Activated CD4-positive, alpha-beta T cell treated with anti-CD3 and anti-CD28 coated beads for 36 hours (primary cell): ENCODE results near the gene AMFR. TPM values are rescaled to one million over a fixed set of nuclear protein-coding genes. Genes with fewer than 3 reads are reported as not detected.

ENCODE experiments used
- ATAC-seq: fragments of 200-7000 bp; cut with Tn5 transposase; one replicate; pipeline ENCODE4 v1.10.0; 2021; ENCODE audit warnings: mild to moderate bottlenecking, moderate library complexity
- CTCF ChIA-PET: fragments of 350-600 bp; sonication (Branson Sonifier 250); formaldehyde crosslinking; loops from one replicate; lab custom pipeline; 2021; ENCODE audit warnings: antibody characterized with exemption; lab: Charles Lee
- POLR2A ChIA-PET: fragments of 350-600 bp; sonication (Branson Sonifier 250); formaldehyde crosslinking; loops from one replicate; lab custom pipeline; 2021; ENCODE audit warnings: antibody characterized with exemption, inconsistent platforms; lab: Charles Lee
- DNase-seq: peaks from one replicate; pipeline ENCODE4 v3.0.0-alpha.2; 2020
- H3K27ac Mint-ChIP-seq: one replicate; pipeline ENCODE4 v1.8.0; 2021; ENCODE audit warnings: mixed read lengths
- H3K27me3 Mint-ChIP-seq: one replicate; pipeline ENCODE4 v1.8.0; 2021; ENCODE audit warnings: mixed read lengths
- H3K36me3 Mint-ChIP-seq: one replicate; pipeline ENCODE4 v1.8.0; 2021; ENCODE audit warnings: low read depth, mixed read lengths
- H3K4me1 Mint-ChIP-seq: one replicate; pipeline ENCODE4 v1.8.0; 2021; ENCODE audit warnings: mixed read lengths
- H3K4me3 Mint-ChIP-seq: one replicate; pipeline ENCODE4 v1.8.0; 2021; ENCODE audit warnings: mild to moderate bottlenecking, moderate library complexity, mixed read lengths
- H3K9me3 Mint-ChIP-seq: one replicate; pipeline ENCODE4 v1.8.0; 2021; ENCODE audit warnings: low read depth, mixed read lengths
- intact Hi-C, 2 experiments: fragments of 100-400 bp; cut with DNase I in 1 of 2; cut with micrococcal nuclease in 1 of 2; formaldehyde crosslinking; loops; one replicate each; pipeline versions ENCODE4 v1.14.2 to v1.15.1; 2022 to 2024; cut with DNase I, micrococcal nuclease
- total RNA-seq, 2 experiments: library from RNA; stranded (reverse); gene quantifications; one replicate each; pipeline ENCODE4 v1.2.3, GENCODE V29; 2021

The AMFR gene
- total RNA-seq, 2 experiments from 2014 or later: 34.0 to 48.0 TPM

DNA sequence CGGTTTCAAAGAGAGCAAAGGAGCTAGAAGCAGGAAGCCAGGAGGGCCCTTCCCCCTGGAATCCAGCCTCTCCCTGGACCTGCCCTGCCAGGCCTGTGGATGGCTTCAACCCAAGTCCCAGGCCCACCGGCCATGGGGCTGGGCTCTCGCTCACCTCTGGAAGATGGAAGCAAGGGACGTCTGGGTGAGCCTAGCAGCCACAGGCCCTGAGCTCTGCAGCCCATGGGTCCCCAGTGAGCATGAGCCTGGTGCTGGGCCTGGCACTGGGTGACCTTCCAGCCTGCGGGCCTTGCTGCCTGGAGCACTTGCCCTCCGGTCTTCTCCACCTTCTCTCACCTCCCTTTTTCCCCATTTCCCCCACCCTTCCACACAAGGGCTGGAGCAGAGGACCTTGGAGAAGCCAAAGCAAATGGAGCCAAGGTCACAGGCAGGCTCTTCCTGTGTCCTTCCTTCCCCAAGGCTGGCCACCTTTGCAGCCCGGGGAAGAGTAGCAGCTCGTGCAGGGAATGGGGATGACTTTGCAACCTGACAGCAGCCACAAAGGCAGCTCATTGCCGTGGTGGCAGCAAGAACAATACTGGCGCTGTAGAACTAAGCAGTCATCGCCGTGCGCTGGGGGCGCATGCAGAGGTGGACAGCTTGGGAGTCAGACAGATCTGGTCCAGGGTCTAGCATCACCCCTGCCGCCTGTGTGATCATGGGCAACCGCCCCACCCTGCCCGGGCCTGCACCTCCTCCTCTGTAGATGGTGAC, 86.6 kb downstream of the AMFR start:
- intact Hi-C loops: no loop called here
- no peak overlapping the region for H3K27ac Mint-ChIP-seq
- no peak overlapping the region for H3K4me3 Mint-ChIP-seq
- no peak for DNase-seq
- H3K27me3 Mint-ChIP-seq: no peaks in the 10 kb centered on the region
- no peaks in the 10 kb centered on the region for H3K36me3 Mint-ChIP-seq
- ATAC-seq: no peak
- no peaks in the 10 kb centered on the region for H3K9me3 Mint-ChIP-seq
- ChIA-PET POLR2A (no interaction called here), CTCF (interaction anchor here (0.8 to 1.2 kb wide), 2 partner anchors 13 to 20 kb away, joined by 3 read pairs; no protein-coding TSS in a partner anchor)
- no peaks in the 10 kb centered on the region for H3K4me1 Mint-ChIP-seq

DNA sequence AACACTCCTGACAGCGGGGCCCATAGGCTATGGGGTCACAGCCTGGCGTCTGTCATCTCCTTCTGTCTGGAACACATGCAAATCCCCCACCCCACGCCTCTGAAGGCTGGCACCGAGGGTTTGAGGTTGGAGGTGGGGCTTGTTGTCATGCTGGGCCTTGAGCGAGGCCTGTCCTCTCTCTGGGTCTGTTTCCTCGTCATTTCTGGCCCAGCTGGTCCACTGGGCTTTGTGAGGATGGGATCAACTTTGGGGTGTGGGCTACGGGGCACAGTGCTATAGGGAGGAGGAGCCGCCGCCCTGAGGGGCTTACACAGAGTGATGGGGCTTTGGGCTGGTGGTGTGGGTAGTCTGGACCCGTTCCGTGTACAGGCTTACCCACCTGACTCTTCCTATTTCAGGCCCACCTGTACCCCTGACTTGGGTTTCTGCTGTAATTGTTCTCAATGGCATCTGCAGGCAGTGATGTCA, 87.5 kb downstream of the AMFR start:
- DNase-seq: no peak
- intact Hi-C loops: no loop called here
- ATAC-seq: no peak
- Mint-ChIP-seq H3K4me3 (no peak overlapping the region), H3K4me1 (no peaks in the 10 kb centered on the region), H3K27ac (no peak overlapping the region), H3K27me3 (no peaks in the 10 kb centered on the region), H3K36me3 (no peaks in the 10 kb centered on the region), H3K9me3 (no peaks in the 10 kb centered on the region)
- ChIA-PET CTCF (interaction anchor here (1.2 kb wide), 1 partner anchor 19 kb away, joined by 3 read pairs; no protein-coding TSS in a partner anchor), POLR2A (no interaction called here)

DNA sequence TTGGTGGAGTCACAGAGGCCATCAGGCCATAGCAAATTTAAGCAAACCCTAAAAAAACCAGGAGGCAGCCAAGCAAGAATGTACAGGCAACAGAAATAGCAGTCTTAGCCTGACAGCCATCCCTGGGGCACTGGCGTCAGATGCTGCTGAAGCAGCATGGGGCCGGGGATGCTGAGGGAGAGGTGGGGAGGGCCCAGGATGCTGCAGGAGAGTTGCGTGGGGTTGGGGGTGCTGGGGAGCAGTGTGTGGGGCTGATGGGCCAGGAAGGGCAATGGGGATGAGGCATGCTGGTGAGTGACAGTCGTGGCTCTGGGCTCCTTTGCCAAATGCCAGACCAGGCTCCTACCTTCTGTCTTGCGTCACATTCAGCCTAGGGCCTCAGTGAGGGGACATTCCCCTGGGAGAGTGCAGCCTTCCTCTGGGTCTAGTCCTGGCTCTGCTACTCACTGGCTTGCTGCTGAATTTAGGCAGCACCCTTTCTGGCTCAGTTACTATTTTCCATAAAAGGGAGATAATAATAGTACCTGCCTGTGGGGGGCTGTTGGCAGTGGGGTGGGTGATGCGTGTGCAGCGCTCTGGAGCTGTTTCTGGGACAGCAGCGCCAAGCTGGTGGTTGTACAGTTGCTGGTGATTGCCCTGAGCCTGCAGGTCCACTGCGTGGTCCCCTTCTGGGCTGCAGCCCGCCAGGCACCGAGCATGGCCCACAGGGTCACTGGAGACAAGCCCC, 88.1 kb downstream of the AMFR start:
- Mint-ChIP-seq H3K4me1 (no peaks in the 10 kb centered on the region), H3K27me3 (no peaks in the 10 kb centered on the region), H3K27ac (no peak overlapping the region), H3K9me3 (no peaks in the 10 kb centered on the region), H3K36me3 (no peaks in the 10 kb centered on the region), H3K4me3 (no peak overlapping the region)
- ATAC-seq (no peak), DNase-seq (no peak)
- POLR2A ChIA-PET: no interaction called here
- intact Hi-C loops: no loop called here
- CTCF ChIA-PET: no interaction called here

DNA sequence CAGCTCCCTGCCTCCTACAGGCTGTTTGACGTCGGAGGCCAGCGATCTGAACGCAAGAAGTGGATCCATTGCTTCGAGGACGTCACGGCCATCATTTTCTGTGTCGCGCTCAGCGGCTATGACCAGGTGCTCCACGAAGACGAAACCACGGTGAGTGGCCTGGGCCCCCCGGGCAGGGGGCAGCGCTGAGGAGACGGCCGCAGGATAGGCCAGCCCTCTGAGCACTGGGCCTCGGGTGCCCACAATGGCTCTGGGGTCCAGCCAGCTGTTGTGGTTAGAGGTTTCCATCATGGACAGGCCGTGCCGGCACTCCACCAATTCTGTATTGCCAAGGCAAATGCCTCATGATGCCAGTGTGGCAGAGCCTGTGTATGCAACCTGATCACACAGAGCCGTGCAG, 88.6 kb downstream of the AMFR start:
- ChIA-PET POLR2A (no interaction called here), CTCF (interaction anchor here (0.6 kb wide), 1 partner anchor 20 kb away, joined by 4 read pairs; no protein-coding TSS in a partner anchor)
- intact Hi-C loops: no loop called here
- ATAC-seq (no peak), DNase-seq (no peak)
- Mint-ChIP-seq H3K27ac (no peak overlapping the region), H3K4me1 (no peaks in the 10 kb centered on the region), H3K9me3 (no peaks in the 10 kb centered on the region), H3K36me3 (no peaks in the 10 kb centered on the region), H3K4me3 (no peak overlapping the region), H3K27me3 (no peaks in the 10 kb centered on the region)

DNA sequence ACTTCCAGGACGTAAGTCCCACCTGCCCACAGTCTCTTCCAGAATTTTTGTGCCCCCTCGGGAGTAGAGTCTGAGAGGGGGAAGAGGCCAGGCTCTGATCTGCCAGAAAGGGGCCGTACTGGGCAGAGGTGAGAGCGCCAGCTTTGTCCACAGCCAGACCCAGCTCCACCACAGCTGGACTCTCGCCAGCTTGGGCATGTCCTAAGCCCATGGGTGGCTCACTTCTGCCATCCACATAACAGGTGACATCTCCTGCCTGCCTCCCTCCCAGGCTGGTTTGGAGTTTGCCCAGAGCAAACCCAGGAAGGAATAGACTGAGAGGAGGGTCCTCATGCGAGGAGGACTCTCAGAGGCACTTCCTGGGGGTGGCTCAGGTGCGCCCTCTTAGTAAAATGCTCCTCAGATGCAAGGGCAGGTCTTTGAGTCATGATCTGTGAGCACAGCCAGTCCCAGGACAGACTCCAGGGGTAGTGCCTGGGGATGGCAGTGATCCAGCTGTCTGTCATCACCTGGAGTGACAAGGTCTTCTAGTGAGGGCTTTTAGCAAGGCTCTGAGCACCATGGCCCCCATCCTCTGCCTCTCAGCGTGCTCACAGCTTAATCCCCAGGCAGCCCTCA, 89.2 kb downstream of the AMFR start:
- ATAC-seq (no peak), DNase-seq (no peak)
- H3K27me3 Mint-ChIP-seq: no peaks in the 10 kb centered on the region
- H3K27ac Mint-ChIP-seq: no peak overlapping the region
- POLR2A ChIA-PET: no interaction called here
- no peaks in the 10 kb centered on the region for H3K36me3 Mint-ChIP-seq
- CTCF ChIA-PET: interaction anchor here (0.6 kb wide), 1 partner anchor 20 kb away, joined by 4 read pairs; no protein-coding TSS in a partner anchor
- intact Hi-C loops: no loop called here
- no peaks in the 10 kb centered on the region for H3K9me3 Mint-ChIP-seq
- H3K4me1 Mint-ChIP-seq: no peaks in the 10 kb centered on the region
- no peak overlapping the region for H3K4me3 Mint-ChIP-seq

DNA sequence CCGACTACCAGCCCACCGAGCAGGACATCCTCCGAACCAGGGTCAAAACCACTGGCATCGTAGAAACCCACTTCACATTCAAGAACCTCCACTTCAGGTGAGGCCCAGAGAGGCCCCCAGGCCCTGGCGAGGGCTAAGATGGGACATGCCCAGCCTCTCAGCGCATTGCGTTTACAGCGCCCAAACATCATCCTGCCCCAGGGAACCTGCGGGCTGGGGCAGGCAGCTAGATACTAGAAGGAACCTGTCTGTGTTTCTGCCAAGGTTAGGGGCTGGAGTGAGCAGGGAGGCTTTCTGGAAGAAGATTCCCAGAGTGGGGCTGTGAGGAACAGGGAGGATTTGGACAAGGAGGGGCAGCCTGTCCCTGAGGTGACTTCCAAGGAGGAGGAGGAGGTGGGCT, 90.6 kb downstream of the AMFR start:
- no peaks in the 10 kb centered on the region for H3K36me3 Mint-ChIP-seq
- H3K4me1 Mint-ChIP-seq: no peaks in the 10 kb centered on the region
- ATAC-seq (no peak), DNase-seq (no peak)
- ChIA-PET CTCF (no interaction called here), POLR2A (no interaction called here)
- no peaks in the 10 kb centered on the region for H3K9me3 Mint-ChIP-seq
- no peak overlapping the region for H3K4me3 Mint-ChIP-seq
- intact Hi-C loops: no loop called here
- H3K27ac Mint-ChIP-seq: no peak overlapping the region
- H3K27me3 Mint-ChIP-seq: no peaks in the 10 kb centered on the region

DNA sequence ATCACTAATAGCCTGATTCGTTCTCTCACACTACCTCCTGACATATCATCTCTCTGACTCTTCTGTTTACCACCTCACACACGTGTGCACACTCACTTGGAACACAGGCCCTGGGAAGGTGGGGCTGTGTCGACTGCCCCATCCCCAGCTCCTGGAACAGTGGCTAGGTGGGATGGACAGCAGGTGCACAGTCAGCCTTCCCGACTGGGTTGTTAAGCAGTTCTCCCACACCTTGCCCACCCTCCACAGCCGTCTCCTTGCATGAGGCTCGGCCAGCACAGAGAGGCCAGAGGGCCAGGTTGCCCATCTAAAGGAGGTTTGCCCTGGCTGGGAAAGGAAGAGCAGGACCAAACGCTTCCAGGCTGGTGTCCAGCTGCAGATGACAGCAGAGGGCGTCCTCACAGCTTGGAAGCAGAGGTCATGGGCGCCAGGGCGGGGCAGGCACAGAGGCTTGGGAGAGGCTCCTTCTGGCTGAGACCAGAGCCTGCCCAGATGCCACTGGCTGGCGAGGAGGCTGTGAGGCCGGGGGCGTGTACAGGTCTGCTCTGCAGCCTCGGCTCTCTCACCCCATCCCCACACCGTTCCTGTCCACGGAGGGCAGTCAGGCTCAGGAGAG, 92.8 kb downstream of the AMFR start:
- no peaks in the 10 kb centered on the region for H3K9me3 Mint-ChIP-seq
- POLR2A ChIA-PET: no interaction called here
- H3K27ac Mint-ChIP-seq: no peak overlapping the region
- ATAC-seq (peak; percentile 36), DNase-seq (peak; percentile 49)
- CTCF ChIA-PET: no interaction called here
- no peak overlapping the region for H3K4me3 Mint-ChIP-seq
- no peaks in the 10 kb centered on the region for H3K36me3 Mint-ChIP-seq
- intact Hi-C loops: no loop called here
- H3K4me1 Mint-ChIP-seq: no peaks in the 10 kb centered on the region
- H3K27me3 Mint-ChIP-seq: no peaks in the 10 kb centered on the region

DNA sequence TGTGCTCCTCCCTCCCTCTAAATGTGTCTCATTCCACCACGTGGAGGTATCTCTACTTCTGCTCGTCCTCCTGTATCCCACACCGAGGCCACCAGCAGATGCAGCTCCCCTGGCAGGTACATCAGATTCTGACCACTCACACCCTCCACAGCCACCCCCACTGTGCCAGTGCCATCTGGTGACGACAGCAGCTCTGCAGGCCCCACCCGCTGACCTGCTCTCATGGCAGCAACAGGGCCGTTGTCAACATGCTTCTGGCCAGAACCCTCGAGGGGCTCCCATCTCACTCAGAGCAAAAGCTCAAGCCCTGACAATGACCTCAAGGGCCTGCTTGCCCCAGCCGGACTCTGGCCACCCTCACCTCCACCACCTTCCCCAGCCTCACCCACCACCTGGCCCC, 93.4 kb downstream of the AMFR start:
- intact Hi-C loops: no loop called here
- no peaks in the 10 kb centered on the region for H3K9me3 Mint-ChIP-seq
- H3K4me3 Mint-ChIP-seq: no peak overlapping the region
- H3K4me1 Mint-ChIP-seq: no peaks in the 10 kb centered on the region
- no peaks in the 10 kb centered on the region for H3K36me3 Mint-ChIP-seq
- ChIA-PET CTCF (no interaction called here), POLR2A (no interaction called here)
- ATAC-seq: no peak
- H3K27ac Mint-ChIP-seq: no peak overlapping the region
- DNase-seq: no peak
- H3K27me3 Mint-ChIP-seq: no peaks in the 10 kb centered on the region

DNA sequence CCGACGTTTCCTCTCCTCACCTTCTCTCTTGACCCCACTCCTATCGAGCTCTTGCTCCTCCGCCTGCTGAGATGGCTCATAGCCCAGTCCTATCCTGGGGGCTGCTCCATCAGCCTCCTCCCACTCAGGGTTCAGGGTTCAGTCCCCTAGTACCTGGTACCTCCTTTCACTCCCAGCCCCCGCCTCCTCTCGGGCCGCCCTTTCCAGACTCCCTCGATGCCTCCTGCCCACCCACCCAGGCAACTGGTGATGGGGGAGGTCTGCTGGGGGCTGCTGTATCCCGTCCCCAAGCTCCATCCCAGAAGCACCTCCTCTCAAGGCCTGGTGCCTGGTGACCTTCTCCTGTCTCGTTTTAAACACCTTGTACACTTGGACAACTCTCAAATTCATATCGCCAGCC, 93.9 kb downstream of the AMFR start:
- intact Hi-C loops: no loop called here
- Mint-ChIP-seq H3K27ac (no peak overlapping the region), H3K27me3 (no peaks in the 10 kb centered on the region), H3K36me3 (no peaks in the 10 kb centered on the region), H3K4me3 (no peak overlapping the region), H3K4me1 (no peaks in the 10 kb centered on the region), H3K9me3 (no peaks in the 10 kb centered on the region)
- DNase-seq (no peak), ATAC-seq (no peak)
- POLR2A ChIA-PET: no interaction called here
- CTCF ChIA-PET: no interaction called here

DNA sequence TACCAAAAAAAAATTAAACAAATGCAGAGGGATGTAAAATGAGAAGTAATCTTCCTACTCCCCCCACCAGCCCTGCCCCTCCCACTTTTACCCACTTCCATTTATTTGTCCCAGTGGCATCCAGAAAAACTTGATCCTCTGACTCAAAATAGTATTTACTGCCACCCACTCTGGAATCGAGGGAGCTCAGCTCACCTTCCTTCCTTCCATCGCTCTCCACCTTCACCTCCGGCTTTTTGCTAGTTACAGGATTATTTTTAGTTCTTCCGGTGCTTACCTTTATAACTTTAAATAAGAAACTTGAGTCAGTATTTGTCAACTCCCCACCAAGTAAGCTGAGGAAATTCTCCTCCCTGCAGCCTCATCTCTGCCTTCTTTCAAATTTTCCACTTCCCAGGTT, 94.9 kb downstream of the AMFR start:
- intact Hi-C loops: no loop called here
- POLR2A ChIA-PET: no interaction called here
- ATAC-seq (no peak), DNase-seq (no peak)
- Mint-ChIP-seq H3K27ac (no peak overlapping the region), H3K9me3 (no peaks in the 10 kb centered on the region), H3K36me3 (no peaks in the 10 kb centered on the region), H3K4me1 (no peaks in the 10 kb centered on the region), H3K4me3 (no peak overlapping the region), H3K27me3 (no peaks in the 10 kb centered on the region)
- CTCF ChIA-PET: interaction anchor here (1.1 kb wide), 1 partner anchor 290 kb away, joined by 3 read pairs; no protein-coding TSS in a partner anchor

DNA sequence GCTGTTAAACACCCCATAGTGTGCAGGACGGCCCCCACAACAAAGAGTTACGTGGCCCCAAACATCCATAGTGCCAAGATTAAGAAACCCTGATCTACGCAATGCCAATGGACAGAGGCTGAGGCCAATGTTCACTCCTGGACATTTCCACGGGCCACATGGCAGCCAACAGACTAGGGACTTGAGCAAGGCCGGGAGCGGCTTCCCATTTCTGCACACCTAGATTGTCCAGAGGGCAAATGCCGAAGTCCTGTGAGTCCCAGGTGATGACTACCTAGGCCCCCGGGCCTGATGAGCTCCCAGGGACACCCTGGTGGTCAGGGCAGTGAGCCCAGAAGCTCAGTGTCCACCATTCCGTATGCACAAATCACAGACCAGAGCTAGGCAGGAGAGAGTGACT, 95.5 kb downstream of the AMFR start:
- CTCF ChIA-PET: interaction anchor here (0.9 to 3.4 kb wide), 3 partner anchors 12 to 289 kb away, joined by 3 to 15 read pairs (median 3); no protein-coding TSS in a partner anchor
- no peak for DNase-seq
- ATAC-seq: no peak
- Mint-ChIP-seq H3K4me1 (no peaks in the 10 kb centered on the region), H3K4me3 (no peak overlapping the region), H3K9me3 (no peaks in the 10 kb centered on the region), H3K27me3 (no peaks in the 10 kb centered on the region), H3K27ac (no peak overlapping the region), H3K36me3 (no peaks in the 10 kb centered on the region)
- intact Hi-C loops: no loop called here
- POLR2A ChIA-PET: no interaction called here
